ENCODE measurements around the gene SORCS2.

DNA sequence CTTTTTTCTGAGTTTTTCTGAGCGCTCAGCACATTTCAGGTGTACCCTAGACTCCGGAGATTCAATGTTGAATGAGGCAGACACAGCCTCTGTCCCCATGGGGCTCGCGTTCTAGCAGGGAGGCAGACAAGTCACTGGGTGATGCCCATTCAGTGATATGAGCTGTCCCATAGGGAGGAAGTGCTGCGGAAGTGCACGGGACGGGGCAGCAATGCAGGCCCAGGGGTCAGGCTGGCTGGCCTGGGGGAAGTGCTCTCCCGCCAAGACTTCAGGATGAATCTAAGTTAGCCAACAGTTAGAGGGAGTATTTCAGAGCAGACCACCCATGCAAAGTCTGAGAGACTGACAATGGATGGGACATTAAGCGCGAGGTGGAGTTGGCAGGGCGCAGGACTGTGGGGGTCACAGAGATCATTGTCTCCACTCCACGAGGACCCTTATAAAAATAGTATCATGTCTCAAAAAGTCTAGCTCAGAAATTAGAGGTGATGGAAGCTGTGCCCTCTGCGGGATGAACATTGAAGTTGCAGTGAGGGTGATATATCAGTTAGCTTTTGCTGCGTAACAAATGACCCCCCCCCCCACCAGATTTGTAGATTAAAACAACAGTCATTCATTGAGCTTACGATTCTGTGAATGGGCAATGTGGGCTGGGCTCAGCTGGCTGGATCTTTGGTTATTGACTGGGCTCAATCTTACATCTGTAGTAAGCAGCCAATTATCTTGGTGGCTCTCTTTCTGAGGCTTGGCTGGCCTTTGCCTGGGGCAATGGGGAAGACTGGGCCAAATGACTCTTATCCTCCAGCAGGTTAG, 226.0 kb downstream of the SORCS2 start:
- no peak for TF ChIP-seq POLR2A (IDR thresholded peaks at IDR 0.05)
- TF ChIP-seq, protein P1, sequence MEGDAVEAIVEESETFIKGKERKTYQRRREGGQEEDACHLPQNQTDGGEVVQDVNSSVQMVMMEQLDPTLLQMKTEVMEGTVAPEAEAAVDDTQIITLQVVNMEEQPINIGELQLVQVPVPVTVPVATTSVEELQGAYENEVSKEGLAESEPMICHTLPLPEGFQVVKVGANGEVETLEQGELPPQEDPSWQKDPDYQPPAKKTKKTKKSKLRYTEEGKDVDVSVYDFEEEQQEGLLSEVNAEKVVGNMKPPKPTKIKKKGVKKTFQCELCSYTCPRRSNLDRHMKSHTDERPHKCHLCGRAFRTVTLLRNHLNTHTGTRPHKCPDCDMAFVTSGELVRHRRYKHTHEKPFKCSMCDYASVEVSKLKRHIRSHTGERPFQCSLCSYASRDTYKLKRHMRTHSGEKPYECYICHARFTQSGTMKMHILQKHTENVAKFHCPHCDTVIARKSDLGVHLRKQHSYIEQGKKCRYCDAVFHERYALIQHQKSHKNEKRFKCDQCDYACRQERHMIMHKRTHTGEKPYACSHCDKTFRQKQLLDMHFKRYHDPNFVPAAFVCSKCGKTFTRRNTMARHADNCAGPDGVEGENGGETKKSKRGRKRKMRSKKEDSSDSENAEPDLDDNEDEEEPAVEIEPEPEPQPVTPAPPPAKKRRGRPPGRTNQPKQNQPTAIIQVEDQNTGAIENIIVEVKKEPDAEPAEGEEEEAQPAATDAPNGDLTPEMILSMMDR (IDR thresholded peaks at IDR 0.05): no peak

All from esophagus squamous epithelium (tissue), 4 donors.